MCF 10A (cell line): ENCODE results near the gene CPTP. TPM values are rescaled to one million over a fixed set of nuclear protein-coding genes. Genes with fewer than 3 reads are reported as not detected.
A peak's percentile ranks its signal among the peaks of the same experiment; 100 is the strongest.

Experiments
- BruUV-seq: library from RNA; stranded (reverse); fragments of 400-500 nt; replicated peaks from 2 replicates; lab custom pipeline; 2021; lab: Mats Ljungman, UMichigan
- CTCF ChIA-PET: fragments of 300-600 bp; sonication (Branson Sonifier 250); formaldehyde crosslinking; extraction: SDS; loops from one replicate; lab custom pipeline; 2021; ENCODE audit warnings: antibody characterized with exemption, inconsistent platforms; lab: Yijun Ruan, JAX
- POLR2A ChIA-PET: fragments of 300-600, 350-650 bp; sonication (Branson Sonifier 250); formaldehyde crosslinking; extraction: SDS; loops from one replicate; lab custom pipeline; 2020; ENCODE audit warnings: antibody characterized with exemption, inconsistent platforms; lab: Yijun Ruan, JAX
- DNase-seq: peaks from one replicate; pipeline ENCODE4 v3.0.0-alpha.2; 2018; ENCODE audit not compliant: unreplicated experiment
- H3K27ac Mint-ChIP-seq: one replicate; pipeline ENCODE4 v1.8.0; 2022; ENCODE audit warnings: mild to moderate bottlenecking, low read depth, mixed read lengths; ENCODE audit not compliant: unreplicated experiment
- H3K27me3 Mint-ChIP-seq: one replicate; pipeline ENCODE4 v1.8.0; 2022; ENCODE audit warnings: mixed read lengths; ENCODE audit not compliant: insufficient read depth, unreplicated experiment
- H3K36me3 Mint-ChIP-seq: one replicate; pipeline ENCODE4 v1.8.0; 2022; ENCODE audit warnings: mild to moderate bottlenecking, moderate library complexity, mixed read lengths; ENCODE audit not compliant: insufficient read depth, unreplicated experiment
- H3K4me1 Mint-ChIP-seq: one replicate; pipeline ENCODE4 v1.8.0; 2022; ENCODE audit warnings: mixed read lengths; ENCODE audit not compliant: insufficient read depth, unreplicated experiment
- H3K4me3 Mint-ChIP-seq: one replicate; pipeline ENCODE4 v1.8.0; 2022; ENCODE audit warnings: mild to moderate bottlenecking, moderate library complexity, mixed read lengths; ENCODE audit not compliant: unreplicated experiment
- H3K9me3 Mint-ChIP-seq: one replicate; pipeline ENCODE4 v1.8.0; 2022; ENCODE audit warnings: mixed read lengths; ENCODE audit not compliant: unreplicated experiment
- CTCF ChIP-seq: fragments of 200-600 bp; IDR thresholded peaks from one replicate; pipeline ENCODE4 v1.8.0; 2022; ENCODE audit warnings: antibody characterized with exemption, mild to moderate bottlenecking; ENCODE audit not compliant: unreplicated experiment
- intact Hi-C: fragments of 100-400 bp; cut with micrococcal nuclease; formaldehyde crosslinking; loops from 2 replicates; pipeline ENCODE4 v1.14.1; 2022
- microRNA-seq: library from miRNA; unstranded; fragments of <30 nt; microRNA quantifications from one replicate; pipeline ENCODE4 v1.2.0, GENCODE V29; 2022
- total RNA-seq: library from RNA; stranded (reverse); gene quantifications from 2 replicates; pipeline ENCODE4 v1.2.3, GENCODE V29; 2022

CPTP gene
- total RNA-seq, 1 experiment from 2014 or later: 21.0 TPM

- Mint-ChIP-seq H3K9me3 (no peaks in the 10 kb centered on the region), H3K27ac (no peak overlapping the region), H3K4me1 (peaks cover 9% of the 10 kb centered on the region), H3K36me3 (peaks cover 17% of the 10 kb centered on the region), H3K27me3 (no peaks in the 10 kb centered on the region), H3K4me3 (no peak overlapping the region)
- DNase-seq: no peak
- POLR2A ChIA-PET: interaction anchor here (1.4 to 1.8 kb wide), 2 partner anchors 22 to 127 kb away, joined by 3 to 5 read pairs; partner anchors contain the start of gene CCNL2
- intact Hi-C loops: loop anchor here (10.0 kb wide), 1 partner anchor 127 kb away; no protein-coding TSS in a partner anchor
- CTCF ChIA-PET: interaction anchor here (0.6 to 1.5 kb wide), 5 partner anchors 9 to 418 kb away, joined by 3 to 5 read pairs (median 4); no protein-coding TSS in a partner anchor
- BruUV-seq: no TSS peak
- no peak for TF ChIP-seq CTCF
Observed at GRCh38 chr1:1377540-1378205, 53.1 kb downstream of the CPTP start.

Small RNA genes lying within 50 kb of the gene (microRNA-seq; reads per million reads assigned to microRNA genes)
- gene MIR6726: 4.9 reads per million, percentile 35 among the genes with 10 or more reads in this experiment
- gene MIR6727: 0.53 reads per million
- 1.3 reads per million, percentile 3 among the genes with 10 or more reads in this experiment for gene MIR6808

Other genes starting within 250 kb of the CPTP start
- gene C1orf159, start 208.7 kb upstream of the CPTP start, total RNA-seq: 15.7 and 18.6 TPM in 2 replicates
- not detected in 2 replicates for gene TTLL10, start 150.9 kb upstream of the CPTP start, total RNA-seq
- not detected in 2 replicates for gene TNFRSF18, start 118.2 kb upstream of the CPTP start, total RNA-seq
- gene TNFRSF4, start 110.6 kb upstream of the CPTP start, total RNA-seq: not detected in 2 replicates
- 122 and 127 TPM in 2 replicates for gene SDF4, start 92.8 kb upstream of the CPTP start, total RNA-seq
- 24.6 and 31.5 TPM in 2 replicates for gene B3GALT6, start 92.6 kb upstream of the CPTP start, total RNA-seq
- 1.5 and 3.3 TPM in 2 replicates for gene C1QTNF12, start 78.1 kb upstream of the CPTP start, total RNA-seq
- gene UBE2J2, start 50.9 kb upstream of the CPTP start, total RNA-seq: 62.1 and 70.5 TPM in 2 replicates
- 1.8 and 2.2 TPM in 2 replicates for gene SCNN1D, start 44.4 kb upstream of the CPTP start, total RNA-seq
- gene ACAP3, start 16.9 kb upstream of the CPTP start, total RNA-seq: 31.5 and 33.5 TPM in 2 replicates
- gene PUSL1, start 16.2 kb upstream of the CPTP start, total RNA-seq: 15.9 and 27.4 TPM in 2 replicates
- 122 and 129 TPM in 2 replicates for gene INTS11, start 142 bp upstream of the CPTP start, total RNA-seq
- 0.17 TPM in 1 of 2 replicates, not detected in the other for gene TAS1R3, start 6.5 kb downstream of the CPTP start, total RNA-seq
- gene DVL1, start 24.6 kb downstream of the CPTP start, total RNA-seq: 96.2 and 113 TPM in 2 replicates
- gene MXRA8, start 33.8 kb downstream of the CPTP start, total RNA-seq: not detected in 2 replicates
- 120 and 148 TPM in 2 replicates for gene AURKAIP1, start 50.4 kb downstream of the CPTP start, total RNA-seq
- 230 and 248 TPM in 2 replicates for gene CCNL2, start 74.5 kb downstream of the CPTP start, total RNA-seq
- gene MRPL20, start 82.5 kb downstream of the CPTP start, total RNA-seq: 131 and 137 TPM in 2 replicates
- gene ANKRD65, start 96.5 kb downstream of the CPTP start, total RNA-seq: 0.86 and 1.4 TPM in 2 replicates
- gene VWA1, start 110.9 kb downstream of the CPTP start, total RNA-seq: 0.37 and 0.54 TPM in 2 replicates
- 0.27 and 2.0 TPM in 2 replicates for gene ATAD3C, start 124.9 kb downstream of the CPTP start, total RNA-seq
- 42.2 and 46.9 TPM in 2 replicates for gene ATAD3B, start 147.0 kb downstream of the CPTP start, total RNA-seq
- gene ATAD3A, start 187.4 kb downstream of the CPTP start, total RNA-seq: 43.1 and 63.2 TPM in 2 replicates
- gene TMEM240, start 215.8 kb downstream of the CPTP start, total RNA-seq: 3.6 and 5.5 TPM in 2 replicates